ENCODE results near the gene TEX264.

DNA sequence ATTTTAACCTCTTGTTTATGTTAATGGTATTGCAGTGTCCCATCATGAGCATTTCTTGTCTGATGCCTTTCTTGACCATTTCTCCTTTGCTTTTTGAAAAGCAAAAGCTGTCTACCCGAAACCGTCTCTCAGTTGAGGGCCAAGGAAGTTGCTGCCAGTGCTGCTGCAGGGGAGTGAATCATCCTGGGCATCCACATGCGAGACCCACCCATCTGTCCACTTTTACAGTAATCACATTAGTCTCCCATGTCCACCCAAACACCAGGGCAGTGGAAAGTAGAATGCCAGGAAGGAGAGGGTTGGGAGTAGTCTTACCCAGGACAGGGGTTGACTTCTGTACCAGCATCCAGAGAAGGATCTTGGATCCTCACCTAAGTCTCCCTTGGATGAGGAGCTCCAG, 48.6 kb upstream of the TEX264 start:
- TF ChIP-seq, protein P1, sequence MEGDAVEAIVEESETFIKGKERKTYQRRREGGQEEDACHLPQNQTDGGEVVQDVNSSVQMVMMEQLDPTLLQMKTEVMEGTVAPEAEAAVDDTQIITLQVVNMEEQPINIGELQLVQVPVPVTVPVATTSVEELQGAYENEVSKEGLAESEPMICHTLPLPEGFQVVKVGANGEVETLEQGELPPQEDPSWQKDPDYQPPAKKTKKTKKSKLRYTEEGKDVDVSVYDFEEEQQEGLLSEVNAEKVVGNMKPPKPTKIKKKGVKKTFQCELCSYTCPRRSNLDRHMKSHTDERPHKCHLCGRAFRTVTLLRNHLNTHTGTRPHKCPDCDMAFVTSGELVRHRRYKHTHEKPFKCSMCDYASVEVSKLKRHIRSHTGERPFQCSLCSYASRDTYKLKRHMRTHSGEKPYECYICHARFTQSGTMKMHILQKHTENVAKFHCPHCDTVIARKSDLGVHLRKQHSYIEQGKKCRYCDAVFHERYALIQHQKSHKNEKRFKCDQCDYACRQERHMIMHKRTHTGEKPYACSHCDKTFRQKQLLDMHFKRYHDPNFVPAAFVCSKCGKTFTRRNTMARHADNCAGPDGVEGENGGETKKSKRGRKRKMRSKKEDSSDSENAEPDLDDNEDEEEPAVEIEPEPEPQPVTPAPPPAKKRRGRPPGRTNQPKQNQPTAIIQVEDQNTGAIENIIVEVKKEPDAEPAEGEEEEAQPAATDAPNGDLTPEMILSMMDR (IDR thresholded peaks at IDR 0.05; ENCODE audit: insufficient read depth, low read length) = no peak
- TF ChIP-seq, protein P2, sequence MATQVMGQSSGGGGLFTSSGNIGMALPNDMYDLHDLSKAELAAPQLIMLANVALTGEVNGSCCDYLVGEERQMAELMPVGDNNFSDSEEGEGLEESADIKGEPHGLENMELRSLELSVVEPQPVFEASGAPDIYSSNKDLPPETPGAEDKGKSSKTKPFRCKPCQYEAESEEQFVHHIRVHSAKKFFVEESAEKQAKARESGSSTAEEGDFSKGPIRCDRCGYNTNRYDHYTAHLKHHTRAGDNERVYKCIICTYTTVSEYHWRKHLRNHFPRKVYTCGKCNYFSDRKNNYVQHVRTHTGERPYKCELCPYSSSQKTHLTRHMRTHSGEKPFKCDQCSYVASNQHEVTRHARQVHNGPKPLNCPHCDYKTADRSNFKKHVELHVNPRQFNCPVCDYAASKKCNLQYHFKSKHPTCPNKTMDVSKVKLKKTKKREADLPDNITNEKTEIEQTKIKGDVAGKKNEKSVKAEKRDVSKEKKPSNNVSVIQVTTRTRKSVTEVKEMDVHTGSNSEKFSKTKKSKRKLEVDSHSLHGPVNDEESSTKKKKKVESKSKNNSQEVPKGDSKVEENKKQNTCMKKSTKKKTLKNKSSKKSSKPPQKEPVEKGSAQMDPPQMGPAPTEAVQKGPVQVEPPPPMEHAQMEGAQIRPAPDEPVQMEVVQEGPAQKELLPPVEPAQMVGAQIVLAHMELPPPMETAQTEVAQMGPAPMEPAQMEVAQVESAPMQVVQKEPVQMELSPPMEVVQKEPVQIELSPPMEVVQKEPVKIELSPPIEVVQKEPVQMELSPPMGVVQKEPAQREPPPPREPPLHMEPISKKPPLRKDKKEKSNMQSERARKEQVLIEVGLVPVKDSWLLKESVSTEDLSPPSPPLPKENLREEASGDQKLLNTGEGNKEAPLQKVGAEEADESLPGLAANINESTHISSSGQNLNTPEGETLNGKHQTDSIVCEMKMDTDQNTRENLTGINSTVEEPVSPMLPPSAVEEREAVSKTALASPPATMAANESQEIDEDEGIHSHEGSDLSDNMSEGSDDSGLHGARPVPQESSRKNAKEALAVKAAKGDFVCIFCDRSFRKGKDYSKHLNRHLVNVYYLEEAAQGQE (IDR thresholded peaks at IDR 0.05; ENCODE audit: insufficient replicate concordance, low read depth) = no peak

Data from HL-60 (cell line).